Mucosa of stomach (tissue), 1 donor: Measurements from ENCODE around the gene FRAT2.

Experiments used
- H3K27me3 ChIP-seq: one replicate; pipeline ENCODE4 v1.7.0; 2013; ENCODE audit warnings: mild to moderate bottlenecking, low read length; ENCODE audit not compliant: control insufficient read depth, insufficient read depth
- H3K36me3 ChIP-seq: one replicate; pipeline ENCODE4 v1.7.0; 2013; ENCODE audit warnings: low read length; ENCODE audit not compliant: control insufficient read depth, insufficient read depth
- H3K4me1 ChIP-seq: one replicate; pipeline ENCODE4 v1.7.0; 2013; ENCODE audit warnings: mild to moderate bottlenecking, low read length; ENCODE audit not compliant: control insufficient read depth, insufficient read depth
- H3K4me3 ChIP-seq: one replicate; pipeline ENCODE4 v1.7.0; 2013; ENCODE audit warnings: low read length
- H3K9ac ChIP-seq: one replicate; pipeline ENCODE4 v1.7.0; 2013; ENCODE audit warnings: mild to moderate bottlenecking, low read length, moderate library complexity
- H3K9me3 ChIP-seq: one replicate; pipeline ENCODE4 v1.7.0; 2013; ENCODE audit warnings: mild to moderate bottlenecking, low read length, moderate library complexity; ENCODE audit not compliant: control insufficient read depth
- donor health status: Pancreatic carcinoma.

FRAT2 gene

DNA sequence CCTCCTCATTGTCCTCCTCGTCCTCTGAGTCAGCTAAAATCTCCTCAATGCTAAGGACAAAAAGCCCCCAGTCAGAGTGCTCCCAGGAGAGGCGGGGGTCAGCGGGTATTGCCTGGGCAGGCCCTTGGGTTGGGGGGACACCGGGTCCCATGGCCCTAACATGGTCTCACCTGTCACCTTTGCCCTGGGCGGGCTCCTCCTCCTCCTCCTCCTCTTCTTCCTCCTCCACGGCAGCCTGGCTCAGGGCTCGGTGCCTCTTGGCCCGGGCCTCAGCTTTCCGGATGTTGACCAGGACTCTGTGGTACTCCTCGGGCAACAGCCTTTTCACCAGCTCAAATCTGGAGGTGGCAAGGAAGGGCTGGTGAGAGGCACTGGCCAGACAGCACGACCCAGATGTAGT, 32.0 kb upstream of the FRAT2 start:
- Histone ChIP-seq H3K9me3 (no peaks in the 10 kb centered on the region), H3K9ac (no peak overlapping the region), H3K4me1 (no peaks in the 10 kb centered on the region), H3K4me3 (no peak overlapping the region), H3K27me3 (no peaks in the 10 kb centered on the region), H3K36me3 (peaks cover 11% of the 10 kb centered on the region)

DNA sequence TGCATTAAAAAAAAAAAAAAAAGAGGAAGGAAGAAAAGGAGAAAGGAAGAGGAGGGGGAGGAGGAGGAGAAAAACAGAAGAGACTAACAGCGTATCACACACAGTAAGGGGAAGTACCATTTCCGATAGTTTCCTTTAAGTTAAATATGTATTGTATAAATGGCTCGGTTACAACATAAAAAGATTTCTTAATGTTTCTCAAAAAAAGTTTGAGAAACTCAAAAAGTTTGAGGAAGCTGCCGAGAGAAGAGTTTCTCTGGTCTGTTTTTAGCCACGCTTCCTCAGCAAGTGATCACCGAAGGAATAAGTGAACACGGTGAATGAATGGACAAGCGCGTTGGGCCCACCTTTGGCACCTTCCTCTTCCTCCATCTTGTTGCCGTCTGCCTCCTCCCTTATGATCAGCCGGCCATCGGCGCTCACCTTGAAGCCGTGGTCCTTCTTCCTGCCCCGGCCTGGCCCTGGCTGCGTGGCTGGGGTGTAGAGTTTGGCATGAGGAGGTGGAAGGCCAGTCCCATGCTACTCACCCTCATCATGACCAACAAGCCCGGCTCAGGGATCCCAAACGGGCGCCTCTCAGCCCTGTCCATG, 31.3 kb upstream of the FRAT2 start:
- Histone ChIP-seq H3K36me3 (peaks cover 11% of the 10 kb centered on the region), H3K27me3 (no peaks in the 10 kb centered on the region), H3K4me1 (no peaks in the 10 kb centered on the region), H3K9ac (no peak overlapping the region), H3K9me3 (no peaks in the 10 kb centered on the region), H3K4me3 (no peak overlapping the region)

DNA sequence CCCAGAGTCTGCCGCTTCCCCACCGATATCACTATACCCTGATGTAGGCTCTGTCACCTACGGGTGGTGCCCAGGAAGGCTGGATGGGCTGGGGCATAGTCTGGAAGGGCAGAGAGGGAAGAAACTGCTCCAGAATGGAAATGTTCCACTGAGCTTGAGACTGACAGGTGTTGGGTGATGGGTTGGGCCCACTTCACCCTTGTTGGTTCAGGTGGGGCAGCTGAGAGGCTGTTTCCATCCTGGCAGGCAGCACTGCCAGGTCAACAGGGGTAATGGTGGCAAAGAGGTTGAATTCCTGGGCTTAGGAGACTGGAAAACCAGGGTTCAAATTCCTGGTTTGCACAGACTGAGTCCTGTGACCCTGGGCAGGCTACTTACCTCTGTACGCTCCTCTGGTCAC, 28.5 kb upstream of the FRAT2 start:
- H3K9me3 ChIP-seq, result no peaks in the 10 kb centered on the region
- H3K27me3 ChIP-seq, result no peaks in the 10 kb centered on the region
- H3K9ac ChIP-seq, result no peak overlapping the region
- peaks cover 4% of the 10 kb centered on the region for H3K36me3 ChIP-seq
- no peaks in the 10 kb centered on the region for H3K4me1 ChIP-seq
- H3K4me3 ChIP-seq, result no peak overlapping the region

GRCh38 chr10:97362310-97363033, 27.9 kb upstream of the FRAT2 start:
- Histone ChIP-seq H3K27me3 (no peaks in the 10 kb centered on the region), H3K4me3 (no peak overlapping the region), H3K9ac (no peak overlapping the region), H3K9me3 (no peaks in the 10 kb centered on the region), H3K36me3 (peaks cover 4% of the 10 kb centered on the region), H3K4me1 (no peaks in the 10 kb centered on the region)

GRCh38 chr10:97361537-97361901, 27.0 kb upstream of the FRAT2 start:
- Histone ChIP-seq H3K27me3 (no peaks in the 10 kb centered on the region), H3K4me1 (no peaks in the 10 kb centered on the region), H3K9me3 (no peaks in the 10 kb centered on the region), H3K4me3 (no peak overlapping the region), H3K36me3 (peaks cover 10% of the 10 kb centered on the region), H3K9ac (no peak overlapping the region)

DNA sequence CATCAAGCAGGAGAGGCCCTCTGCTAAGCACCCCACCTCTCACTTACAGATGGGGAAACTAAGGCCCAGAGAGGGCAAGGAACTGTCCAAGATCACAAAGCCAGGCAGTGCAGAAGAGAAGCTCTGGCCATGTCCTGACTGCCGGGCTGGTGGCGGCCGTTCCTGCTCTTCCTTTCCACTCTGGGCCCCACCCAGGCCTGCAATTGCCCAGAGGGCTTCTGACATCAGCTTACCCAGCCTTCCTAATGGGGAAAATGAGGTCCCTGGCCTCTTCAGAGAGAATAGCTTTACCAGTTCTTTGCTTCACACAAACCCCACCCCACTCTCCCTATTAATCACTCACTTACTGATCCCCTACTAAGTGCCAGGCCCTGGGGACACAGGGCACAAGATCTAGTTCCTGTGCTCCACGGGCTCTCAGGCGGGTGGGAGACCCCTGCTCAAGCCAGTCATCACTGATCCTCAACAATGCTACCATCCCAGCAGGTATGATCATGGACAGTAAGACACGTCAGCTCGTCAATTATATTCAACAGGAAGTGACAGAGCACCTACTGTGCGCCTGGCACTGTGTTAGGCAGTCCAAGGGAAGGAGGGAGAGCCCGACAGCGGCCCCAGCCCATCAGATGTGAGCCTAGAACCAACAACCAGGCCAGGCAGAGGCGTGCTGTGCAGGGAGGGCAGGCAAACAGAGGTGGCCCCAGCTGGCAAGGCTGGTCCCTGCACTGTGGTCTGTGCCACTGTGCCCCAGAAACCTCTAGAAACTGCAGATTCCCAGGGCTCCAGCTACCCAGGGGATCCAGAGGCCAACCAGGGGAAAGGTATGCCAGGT, 26.4 kb upstream of the FRAT2 start:
- Histone ChIP-seq H3K9me3 (no peaks in the 10 kb centered on the region), H3K9ac (no peak overlapping the region), H3K4me1 (no peaks in the 10 kb centered on the region), H3K4me3 (no peak overlapping the region), H3K36me3 (peaks cover 9% of the 10 kb centered on the region), H3K27me3 (no peaks in the 10 kb centered on the region)

GRCh38 chr10:97358781-97359180, 24.3 kb upstream of the FRAT2 start:
- Histone ChIP-seq H3K9me3 (no peaks in the 10 kb centered on the region), H3K27me3 (no peaks in the 10 kb centered on the region), H3K4me1 (no peaks in the 10 kb centered on the region), H3K4me3 (no peak overlapping the region), H3K9ac (no peak overlapping the region), H3K36me3 (peaks cover 9% of the 10 kb centered on the region)

DNA sequence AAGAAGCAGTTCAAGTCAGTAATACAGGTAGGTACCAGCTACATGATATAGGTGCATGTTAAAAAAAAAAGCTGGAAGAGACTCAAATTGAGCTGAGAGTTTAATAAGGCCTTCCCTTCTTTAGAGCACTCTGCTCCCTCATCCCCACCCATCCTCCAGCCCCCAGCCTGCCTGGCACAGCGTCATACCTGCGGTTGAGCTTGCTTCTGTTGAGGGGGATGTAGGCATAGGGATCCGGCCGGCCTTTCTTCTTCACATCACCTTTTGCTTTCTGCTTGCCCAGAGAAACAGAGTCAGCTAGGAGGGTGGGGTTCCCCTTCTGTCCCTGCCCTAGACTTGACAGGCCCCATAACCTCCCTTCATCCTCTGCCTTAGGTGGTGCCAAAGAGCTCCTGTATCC, 23.8 kb upstream of the FRAT2 start:
- H3K36me3 ChIP-seq, result peaks cover 9% of the 10 kb centered on the region
- H3K9ac ChIP-seq, result no peak overlapping the region
- H3K4me1 ChIP-seq, result no peaks in the 10 kb centered on the region
- no peak overlapping the region for H3K4me3 ChIP-seq
- no peaks in the 10 kb centered on the region for H3K27me3 ChIP-seq
- H3K9me3 ChIP-seq, result no peaks in the 10 kb centered on the region

GRCh38 chr10:97356918-97357317, 22.4 kb upstream of the FRAT2 start:
- Histone ChIP-seq H3K36me3 (peaks cover 9% of the 10 kb centered on the region), H3K9me3 (no peaks in the 10 kb centered on the region), H3K4me1 (no peaks in the 10 kb centered on the region), H3K27me3 (no peaks in the 10 kb centered on the region), H3K9ac (no peak overlapping the region), H3K4me3 (no peak overlapping the region)

GRCh38 chr10:97356318-97356914, 21.9 kb upstream of the FRAT2 start:
- H3K4me1 ChIP-seq, result no peaks in the 10 kb centered on the region
- H3K9ac ChIP-seq, result no peak overlapping the region
- peaks cover 9% of the 10 kb centered on the region for H3K36me3 ChIP-seq

GRCh38 chr10:97355571-97355975, 21.0 kb upstream of the FRAT2 start:
- H3K36me3 ChIP-seq, result peaks cover 9% of the 10 kb centered on the region

More at GRCh38 chr10:97356318-97356914, 21.9 kb upstream of the FRAT2 start:
- no peaks in the 10 kb centered on the region for H3K9me3 ChIP-seq
- no peak overlapping the region for H3K4me3 ChIP-seq
- no peaks in the 10 kb centered on the region for H3K27me3 ChIP-seq

DNA sequence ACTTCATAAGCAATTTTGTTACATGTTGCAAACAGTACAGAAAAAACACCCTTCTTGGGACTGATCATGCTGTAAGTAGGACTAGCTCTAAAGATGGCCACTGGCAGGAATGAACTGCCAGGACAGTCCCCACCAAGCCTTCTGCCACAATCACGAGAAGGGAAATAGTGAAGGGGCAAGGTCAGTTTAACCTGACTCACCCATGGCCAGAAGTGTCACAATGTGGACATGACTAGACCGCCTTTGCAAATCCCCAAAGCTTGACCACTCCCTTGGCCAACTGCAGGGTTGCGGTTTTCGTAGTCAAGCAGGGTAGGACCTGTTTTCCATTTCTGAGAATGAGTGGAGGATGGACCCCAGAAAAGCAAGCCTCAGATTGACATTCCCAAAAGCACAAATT, 19.4 kb upstream of the FRAT2 start:
- H3K4me1 ChIP-seq, result peaks cover 10% of the 10 kb centered on the region
- H3K9ac ChIP-seq, result no peak overlapping the region
- no peak overlapping the region for H3K4me3 ChIP-seq

More at GRCh38 chr10:97355571-97355975, 21.0 kb upstream of the FRAT2 start:
- Histone ChIP-seq H3K4me3 (no peak overlapping the region), H3K4me1 (no peaks in the 10 kb centered on the region), H3K27me3 (no peaks in the 10 kb centered on the region), H3K9ac (no peak overlapping the region), H3K9me3 (no peaks in the 10 kb centered on the region)

More for the DNA sequence above, 19.4 kb upstream of the FRAT2 start:
- Histone ChIP-seq H3K27me3 (no peaks in the 10 kb centered on the region), H3K36me3 (peaks cover 9% of the 10 kb centered on the region), H3K9me3 (no peaks in the 10 kb centered on the region)
